ENCODE measurements around the gene MESP1.
"Not testable (repeated sequence)": the region's sequence is repeated elsewhere in the genome, so short reads cannot be mapped to it uniquely, and the experiment has no call there.

MESP1 gene, protein sequence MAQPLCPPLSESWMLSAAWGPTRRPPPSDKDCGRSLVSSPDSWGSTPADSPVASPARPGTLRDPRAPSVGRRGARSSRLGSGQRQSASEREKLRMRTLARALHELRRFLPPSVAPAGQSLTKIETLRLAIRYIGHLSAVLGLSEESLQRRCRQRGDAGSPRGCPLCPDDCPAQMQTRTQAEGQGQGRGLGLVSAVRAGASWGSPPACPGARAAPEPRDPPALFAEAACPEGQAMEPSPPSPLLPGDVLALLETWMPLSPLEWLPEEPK

DNA sequence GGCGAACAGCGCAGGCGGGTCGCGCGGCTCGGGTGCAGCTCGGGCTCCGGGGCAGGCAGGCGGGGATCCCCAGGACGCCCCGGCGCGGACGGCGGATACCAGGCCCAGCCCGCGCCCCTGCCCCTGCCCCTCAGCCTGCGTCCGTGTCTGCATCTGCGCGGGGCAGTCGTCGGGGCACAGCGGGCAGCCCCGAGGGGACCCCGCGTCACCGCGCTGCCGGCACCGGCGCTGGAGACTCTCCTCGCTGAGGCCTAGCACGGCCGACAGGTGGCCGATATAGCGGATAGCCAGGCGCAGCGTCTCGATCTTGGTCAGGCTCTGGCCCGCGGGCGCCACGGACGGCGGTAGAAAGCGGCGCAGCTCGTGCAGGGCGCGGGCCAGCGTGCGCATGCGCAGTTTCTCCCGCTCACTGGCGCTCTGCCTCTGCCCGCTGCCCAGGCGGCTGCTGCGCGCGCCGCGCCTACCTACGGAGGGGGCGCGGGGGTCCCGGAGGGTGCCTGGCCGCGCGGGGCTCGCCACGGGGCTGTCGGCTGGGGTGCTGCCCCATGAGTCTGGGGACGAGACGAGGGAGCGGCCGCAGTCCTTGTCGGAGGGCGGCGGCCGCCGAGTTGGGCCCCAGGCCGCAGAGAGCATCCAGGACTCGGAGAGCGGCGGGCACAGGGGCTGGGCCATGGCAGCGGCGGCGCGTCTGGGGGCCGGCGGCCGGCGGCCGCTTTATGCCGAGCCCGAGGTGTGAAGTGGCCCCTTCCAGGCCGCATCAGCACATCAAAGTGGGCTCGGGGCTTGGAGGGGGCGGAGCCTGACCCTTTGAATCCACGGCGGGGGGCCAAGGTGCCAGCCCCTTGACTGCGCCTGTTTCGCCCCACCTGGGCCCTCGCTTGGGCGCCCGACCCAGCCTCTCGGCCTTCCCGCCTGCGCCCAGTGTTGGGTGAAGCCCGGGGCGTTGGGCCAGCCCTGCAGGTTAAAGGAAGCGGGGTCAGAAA lies at the start of gene MESP1:
Gene MESP1 (minus strand): TSS at position 690 of the 983 bp plus-strand sequence. CDS start 18 bp downstream, at position 672.
- peak; percentile 42 for DNase-seq (ENCODE audit: low read depth, low spot score)

DNA sequence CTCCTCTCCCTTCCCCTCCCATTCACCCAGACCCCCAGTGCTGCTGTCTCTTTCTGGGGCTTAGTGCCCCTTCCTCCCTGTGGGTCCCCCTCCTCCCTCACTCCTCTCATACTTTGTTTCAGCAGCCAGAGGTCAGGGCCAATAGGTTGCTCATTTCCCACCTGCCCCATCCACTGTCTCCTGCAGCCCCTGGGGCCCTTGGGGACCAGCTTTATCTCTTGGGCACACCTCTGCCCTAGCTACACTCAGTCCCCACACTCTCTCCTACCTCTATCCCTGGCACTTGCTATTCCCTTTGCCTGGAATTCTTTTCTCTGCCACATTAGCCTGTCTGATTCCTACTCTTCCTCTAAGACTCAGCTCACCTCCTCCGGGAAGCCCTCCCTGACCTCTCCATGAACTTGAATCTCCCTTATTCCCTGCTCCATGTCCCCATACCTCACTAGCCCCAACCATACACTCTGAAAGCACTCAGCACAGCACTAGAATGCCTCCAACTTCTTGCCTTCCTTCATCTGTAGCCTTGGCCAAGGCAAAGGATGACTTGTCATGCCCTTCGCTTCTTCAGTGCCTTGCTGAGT lies 49.0 kb upstream of the MESP1 start:
- no peak for DNase-seq (ENCODE audit: low read depth, low spot score)

DNA sequence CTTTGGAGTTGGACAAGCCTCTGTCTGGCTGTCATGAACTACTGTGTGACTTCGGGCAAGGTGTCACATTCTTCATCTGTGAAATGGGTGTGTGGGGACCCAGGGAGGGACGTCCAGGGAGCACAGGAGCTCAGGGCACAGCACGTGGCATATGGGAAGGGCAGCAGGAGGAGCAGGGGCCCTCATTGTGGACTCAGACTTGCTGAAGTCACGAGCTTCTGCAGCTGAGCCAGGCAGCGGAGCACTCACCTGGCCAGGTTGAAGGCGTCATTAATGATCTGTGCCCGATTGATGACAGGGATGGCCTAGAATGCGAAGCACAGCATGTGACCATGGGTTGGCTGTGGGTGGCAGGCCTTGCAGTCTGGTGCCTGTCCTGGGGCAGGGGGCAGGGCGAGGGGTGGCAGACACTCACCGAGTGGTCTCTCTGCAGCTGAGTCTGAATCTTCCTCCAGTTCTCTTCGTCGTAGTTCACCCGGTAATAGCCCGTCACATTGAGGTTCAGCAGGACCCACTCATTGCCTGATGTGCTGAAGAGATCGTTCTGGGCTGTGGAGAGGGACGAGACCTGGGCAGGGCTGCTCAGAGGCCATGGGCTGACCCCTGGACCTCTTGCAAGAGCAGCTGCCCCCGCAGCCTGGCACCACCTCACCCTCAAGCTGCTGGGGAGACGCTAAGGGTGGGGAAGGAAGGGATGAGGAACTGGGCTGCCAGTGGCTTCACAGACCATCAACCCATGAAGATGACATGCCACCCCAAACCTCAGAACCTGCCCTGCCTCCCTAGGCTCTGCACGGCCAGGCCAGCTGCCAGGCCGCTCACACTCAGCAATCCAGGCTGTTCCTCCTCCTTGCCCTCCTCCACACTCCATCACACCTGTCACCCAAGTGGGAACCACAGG lies 48.2 kb upstream of the MESP1 start:
- no peak for DNase-seq (ENCODE audit: low read depth, low spot score)

DNA sequence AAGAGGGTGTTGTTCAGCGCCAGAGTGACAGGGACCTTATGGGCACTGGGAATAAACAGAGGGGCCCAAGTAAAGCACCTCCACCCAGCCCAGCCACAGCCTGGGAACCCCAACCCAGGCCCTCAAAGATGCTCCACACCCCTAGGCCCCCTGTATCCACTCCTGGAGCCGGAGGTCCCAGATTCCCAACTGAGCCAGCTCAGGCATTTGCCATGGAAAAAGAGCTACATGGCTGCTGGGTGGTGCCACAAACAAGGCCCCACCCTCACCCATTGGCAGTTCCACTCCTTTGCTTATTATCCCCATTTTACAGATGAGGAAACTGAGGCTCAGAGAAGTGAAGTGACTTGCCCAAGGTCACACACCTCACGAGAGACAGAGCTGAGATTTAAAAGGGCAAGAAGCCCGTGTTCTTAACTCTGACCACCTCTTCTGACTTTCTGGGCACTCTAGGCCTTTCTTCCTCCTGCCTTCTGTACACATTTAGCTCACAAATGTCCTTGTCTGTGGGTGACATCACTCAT lies 46.7 kb upstream of the MESP1 start:
- DNase-seq (ENCODE audit: low read depth, low spot score), result no peak

DNA sequence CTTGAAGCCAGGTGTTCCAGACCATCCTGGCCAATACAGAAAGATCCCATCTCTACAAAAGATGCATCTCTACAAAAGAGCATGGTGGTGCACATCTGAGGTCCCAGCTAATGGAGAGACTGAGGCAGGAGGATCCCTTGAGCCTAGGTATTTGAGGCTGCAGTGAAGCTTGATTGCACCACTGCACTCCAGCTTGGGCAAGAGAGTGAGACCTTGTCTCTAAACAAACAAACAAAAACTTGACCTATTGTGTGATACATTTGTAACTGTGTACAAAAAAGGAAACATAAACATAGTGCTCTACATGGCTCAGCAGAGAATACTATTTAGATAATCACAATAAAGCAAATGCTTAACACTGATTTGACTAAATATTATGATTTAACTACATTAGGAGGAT lies 44.9 kb upstream of the MESP1 start:
- DNase-seq (ENCODE audit: low read depth, low spot score), result no peak

DNA sequence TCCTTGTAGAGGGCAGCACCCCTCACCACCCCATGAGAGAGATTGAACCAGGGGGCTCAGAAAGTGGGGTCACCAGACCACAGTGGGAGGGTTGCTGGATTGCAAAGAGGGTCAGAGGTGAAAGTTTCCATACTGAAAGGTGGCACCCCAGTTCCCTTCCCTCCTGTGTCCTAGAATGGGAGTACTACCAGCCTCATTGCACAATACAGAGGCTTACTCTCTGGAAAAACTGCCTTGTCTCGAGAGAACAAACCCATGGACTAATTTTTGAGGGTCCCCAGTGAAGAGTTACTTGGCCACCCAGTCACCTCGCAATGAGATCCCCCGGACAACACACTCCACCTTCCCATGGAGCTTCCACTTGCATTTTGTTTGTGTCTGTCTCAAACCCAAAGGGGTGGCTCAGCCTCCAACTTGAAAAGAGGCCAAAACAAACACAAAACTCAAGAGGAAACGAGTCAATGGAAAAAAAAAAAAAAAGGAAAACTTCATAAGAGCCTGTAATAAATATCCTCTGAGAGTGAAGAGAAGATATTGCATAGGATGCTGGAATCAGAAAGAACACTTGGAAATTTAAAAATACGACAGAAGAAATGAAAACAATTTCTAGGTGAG lies 43.7 kb upstream of the MESP1 start:
- peak; percentile 58 for DNase-seq (ENCODE audit: low read depth, low spot score)

DNA sequence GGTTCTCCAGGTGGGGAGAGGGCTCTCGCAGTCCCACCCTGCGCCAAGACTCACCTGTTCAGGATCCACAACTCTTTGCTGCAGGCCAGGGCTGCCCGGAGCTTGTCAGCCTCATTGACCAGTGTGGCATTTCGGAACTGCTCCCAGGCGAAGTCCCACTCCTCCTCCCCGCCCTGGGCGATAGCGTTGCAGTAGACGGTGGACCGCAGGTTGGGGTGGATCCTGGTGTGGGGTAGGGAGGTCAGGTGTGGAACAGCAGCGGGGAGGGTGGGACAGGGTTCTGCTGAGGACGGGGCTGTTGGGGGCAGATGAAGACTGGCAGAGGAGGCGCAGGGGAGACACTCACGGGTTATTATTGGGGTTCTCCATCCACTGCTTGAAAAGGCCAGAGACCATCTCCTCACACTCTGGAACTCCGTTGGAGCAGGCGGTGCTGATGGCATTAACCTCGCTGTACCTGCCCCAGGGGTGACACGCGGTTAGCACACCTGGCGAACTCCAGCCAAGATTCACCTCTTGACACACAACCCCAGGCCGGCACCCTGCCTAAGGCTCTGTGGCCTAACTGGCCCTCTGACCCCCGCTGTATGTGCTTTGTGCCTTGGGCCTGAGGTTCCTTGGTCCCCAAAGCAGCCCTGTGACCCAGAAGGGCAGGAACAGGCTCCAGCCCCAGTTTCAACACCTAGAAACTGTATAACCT lies 41.2 kb upstream of the MESP1 start:
- DNase-seq (ENCODE audit: low read depth, low spot score), result no peak

DNA sequence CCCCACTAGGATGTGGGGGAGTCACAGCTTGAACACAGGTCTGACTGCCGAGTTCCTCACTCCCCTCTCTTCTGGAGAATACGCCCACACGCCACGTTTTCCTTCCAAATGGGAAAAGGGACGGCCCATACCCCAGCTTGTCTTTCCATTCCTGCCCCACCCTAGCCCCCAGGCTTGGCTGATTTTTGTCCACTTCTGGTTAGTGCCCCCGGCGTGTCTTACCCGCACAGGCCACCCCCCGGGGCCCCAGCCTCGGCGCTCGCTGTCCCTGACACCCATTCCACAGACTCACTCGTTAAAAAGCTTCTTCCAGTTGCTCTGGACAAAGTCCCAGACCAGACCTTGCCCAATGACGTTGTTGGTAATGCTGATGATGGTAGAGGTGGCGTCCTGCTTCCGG lies 39.6 kb upstream of the MESP1 start:
- no peak for DNase-seq (ENCODE audit: low read depth, low spot score)

DNA sequence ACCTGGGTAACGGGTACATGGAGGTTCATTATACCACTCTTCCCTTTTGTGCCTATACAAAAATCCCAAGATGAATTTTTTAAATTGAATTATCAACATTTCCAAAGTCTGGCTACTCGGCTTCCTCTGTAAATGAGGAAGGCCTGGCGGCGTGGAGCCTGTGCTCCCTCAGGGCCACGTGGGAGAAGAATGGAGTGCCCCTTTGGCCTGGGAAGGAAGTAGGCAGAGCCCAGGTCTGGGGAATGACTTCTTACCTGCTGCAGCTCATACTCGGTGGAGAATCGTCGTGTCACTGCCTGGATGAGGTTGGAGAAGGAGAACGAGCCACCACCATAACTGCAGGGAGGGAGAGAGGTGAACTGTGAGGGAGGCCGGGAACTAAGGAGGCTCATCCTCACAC lies 39.2 kb upstream of the MESP1 start:
- DNase-seq (ENCODE audit: low read depth, low spot score), result no peak

DNA sequence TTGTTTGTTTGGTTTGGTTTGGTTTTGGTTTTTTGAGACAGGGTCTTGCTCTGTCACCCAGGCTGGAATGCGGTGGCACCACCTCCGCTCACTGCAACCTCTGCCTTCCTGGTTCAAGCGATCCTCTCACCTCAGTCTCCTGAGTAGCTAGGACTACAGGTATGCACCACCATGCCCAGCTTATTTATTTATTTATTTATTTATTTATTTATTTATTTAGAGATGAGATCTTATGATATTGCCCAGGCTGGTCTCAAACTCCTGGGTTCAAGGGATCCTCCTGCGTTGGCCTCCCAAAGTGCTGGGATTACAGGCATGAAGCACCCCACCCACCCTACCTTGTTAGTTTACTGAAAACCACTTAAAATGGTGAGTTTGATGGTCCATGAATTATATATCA lies 37.5 kb upstream of the MESP1 start:
- DNase-seq (ENCODE audit: low read depth, low spot score), result not testable (repeated sequence)

DNA sequence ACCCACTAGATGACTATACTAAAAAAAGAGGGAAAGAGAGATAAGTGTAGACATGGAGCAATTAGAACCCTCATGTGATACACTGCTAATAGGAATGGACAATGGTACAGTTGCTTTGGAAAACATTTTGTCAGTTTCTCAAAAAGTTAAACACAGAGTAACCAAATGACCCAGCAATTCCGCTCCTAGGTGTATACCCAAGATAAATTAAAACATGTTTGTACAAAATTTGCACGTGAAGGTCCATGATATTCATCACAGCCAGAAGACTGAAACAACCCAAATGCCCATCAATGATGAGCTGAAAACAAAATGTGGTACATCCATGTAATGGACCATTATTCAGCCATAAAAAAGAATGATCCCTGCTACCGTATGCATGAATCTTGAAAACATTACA lies 36.9 kb upstream of the MESP1 start:
- no peak for DNase-seq (ENCODE audit: low read depth, low spot score)

DNA sequence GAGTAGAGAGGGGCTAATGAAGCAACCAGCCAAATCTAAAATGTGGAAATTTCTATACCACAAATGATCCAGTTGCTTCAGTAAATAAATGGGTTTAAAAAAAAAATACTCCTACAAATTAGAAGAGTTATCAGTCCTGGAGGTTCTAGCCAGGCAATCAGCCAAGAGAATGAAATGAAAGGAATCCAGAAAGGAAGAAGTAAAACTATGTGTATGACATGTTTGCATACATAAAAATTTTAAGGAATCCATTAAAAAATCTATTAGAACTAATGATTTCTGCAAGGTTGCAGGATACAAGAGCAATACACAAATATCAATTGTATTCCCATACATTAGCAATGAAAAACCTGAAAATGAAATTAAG lies 34.7 kb upstream of the MESP1 start:
- DNase-seq (ENCODE audit: low read depth, low spot score), result no peak

DNA sequence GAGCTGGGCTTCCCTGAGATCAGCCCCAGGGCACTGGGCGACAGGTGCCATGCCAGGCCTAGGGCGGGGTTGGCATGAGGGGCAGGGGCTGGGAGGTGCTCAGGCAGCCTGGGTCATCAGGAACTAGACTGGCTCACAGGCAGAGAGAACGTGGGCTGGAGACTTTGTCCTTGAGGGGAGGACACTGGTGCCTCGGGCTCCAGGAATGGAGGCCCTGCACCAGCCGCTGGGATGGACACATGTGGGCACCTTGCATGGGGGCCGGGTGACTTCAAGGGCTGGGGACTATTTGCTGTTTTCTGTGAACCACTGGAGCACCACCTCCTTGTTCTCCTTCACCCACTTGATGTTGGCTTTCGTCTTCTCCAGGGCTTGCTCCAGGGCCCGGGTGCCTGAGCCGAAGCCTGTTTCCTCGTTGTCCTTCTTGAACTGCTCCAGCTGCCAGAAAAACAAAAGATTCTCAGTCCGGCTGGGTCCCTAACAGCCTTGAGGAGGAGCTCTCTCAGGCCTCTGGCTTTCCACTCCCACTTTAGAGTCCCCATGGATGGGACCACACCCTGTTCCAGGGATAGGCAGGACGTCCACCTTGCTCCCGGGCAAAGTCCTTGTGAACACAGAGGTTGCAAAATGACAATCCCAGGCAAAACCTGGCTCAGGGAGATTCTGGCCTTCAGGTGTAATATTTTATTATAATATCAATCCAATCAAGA lies 34.2 kb upstream of the MESP1 start:
- DNase-seq (ENCODE audit: low read depth, low spot score), result no peak

DNA sequence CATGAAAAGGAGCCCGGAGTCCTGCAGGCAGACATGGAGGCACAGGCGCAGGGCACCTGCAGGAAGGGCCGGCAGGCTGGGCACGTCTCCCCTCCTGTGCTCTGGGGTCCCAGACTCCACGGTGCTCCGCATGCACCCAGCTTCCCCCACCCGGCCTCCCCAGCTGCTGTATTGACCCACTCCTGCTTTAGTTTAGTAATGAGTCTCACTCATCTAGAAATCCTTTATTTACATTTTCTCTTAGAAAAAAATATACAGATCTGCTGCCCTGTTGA lies 33.6 kb upstream of the MESP1 start:
- DNase-seq (ENCODE audit: low read depth, low spot score), result no peak

DNA sequence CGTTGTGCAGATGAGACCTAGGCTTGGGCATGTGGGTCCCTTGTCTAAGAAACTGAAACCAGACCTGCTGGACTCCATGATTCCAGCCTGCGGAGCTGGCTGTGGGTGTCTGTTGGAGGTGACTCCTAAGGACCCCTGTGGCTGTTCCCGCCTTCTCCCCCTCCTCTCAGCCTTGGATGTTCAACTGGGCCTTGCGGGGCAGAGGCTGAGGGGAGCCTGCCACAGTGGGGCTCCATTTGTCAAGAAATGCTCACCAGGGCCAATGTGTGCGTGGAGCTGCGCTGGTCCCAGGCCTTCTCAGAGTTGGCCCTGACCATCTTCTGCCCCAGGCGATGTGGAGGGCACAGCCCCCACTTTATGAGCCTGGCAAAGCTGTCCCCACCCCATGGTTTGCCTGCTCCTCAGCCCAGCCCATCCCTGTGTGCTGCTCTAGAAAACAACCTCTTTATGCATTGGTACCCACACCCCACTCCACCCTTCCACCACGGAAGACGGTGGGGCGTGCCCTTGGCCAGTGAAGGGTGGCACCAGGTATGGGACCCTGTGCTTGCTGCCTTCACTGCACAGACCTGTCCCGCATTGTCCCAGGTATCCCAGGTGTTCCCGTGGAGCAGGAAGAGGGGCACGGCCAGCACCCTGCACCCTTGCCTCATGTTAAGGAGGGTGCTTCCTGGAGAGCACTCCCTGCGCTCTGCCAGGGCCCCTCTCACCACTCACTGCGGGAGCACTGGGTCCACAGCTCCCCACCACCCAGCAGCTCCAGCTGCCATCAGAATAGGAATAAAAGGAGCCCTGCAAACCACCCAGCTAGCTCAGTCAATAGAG lies 33.0 kb upstream of the MESP1 start:
- no peak for DNase-seq (ENCODE audit: low read depth, low spot score)

DNA sequence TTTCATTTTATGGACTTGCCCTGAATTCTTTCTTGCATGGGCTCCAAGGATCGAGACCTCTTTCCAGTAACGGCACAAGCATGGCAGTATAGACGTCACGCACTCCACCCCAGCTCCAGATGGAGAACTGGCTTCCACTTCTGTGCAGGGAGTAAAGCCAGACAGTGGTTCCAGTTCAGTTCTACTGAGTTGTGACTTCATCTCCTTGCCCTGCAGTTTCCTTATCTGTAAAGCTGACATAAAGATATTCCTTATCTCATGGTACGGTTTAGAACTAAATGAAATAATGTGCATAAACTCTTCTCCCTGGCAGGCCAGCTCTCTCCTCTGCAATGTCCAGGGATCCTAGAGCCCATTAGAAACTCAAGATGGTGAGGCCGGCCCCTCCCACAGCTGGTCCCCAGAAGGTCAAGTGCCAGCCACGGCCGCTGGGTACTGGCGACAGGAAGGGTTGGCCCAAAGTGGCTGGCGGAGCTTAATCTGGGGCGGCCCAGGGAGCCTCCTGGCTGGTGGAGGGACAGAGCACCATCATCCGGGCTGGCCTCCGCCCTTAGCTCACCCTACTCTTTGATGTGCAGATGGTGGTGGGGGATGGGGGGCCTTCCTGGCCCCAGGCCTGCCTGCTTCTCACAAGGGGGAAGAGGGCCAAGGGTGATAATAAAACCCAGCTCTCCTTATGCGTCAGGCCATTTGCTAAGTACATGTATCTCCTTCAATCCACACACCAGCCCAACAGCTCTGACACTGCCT lies 32.2 kb upstream of the MESP1 start:
- no peak for DNase-seq (ENCODE audit: low read depth, low spot score)

DNA sequence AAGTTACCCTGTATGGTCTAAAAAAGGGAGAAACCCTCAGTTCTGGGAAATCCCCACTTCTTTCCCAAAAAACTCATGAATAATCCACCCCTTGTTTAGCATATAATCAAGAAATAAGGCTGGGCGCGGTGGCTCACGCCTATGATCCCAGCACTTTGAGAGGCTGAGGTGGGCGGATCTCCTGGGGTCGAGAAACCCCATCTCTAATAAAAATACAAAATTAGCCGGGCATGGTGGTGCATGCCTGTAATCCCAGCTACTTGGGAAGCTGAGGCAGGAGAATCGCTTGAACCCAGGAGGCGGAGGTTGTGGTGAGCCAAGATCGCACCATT lies 31.5 kb upstream of the MESP1 start:
- not testable (repeated sequence) for DNase-seq (ENCODE audit: low read depth, low spot score)

DNA sequence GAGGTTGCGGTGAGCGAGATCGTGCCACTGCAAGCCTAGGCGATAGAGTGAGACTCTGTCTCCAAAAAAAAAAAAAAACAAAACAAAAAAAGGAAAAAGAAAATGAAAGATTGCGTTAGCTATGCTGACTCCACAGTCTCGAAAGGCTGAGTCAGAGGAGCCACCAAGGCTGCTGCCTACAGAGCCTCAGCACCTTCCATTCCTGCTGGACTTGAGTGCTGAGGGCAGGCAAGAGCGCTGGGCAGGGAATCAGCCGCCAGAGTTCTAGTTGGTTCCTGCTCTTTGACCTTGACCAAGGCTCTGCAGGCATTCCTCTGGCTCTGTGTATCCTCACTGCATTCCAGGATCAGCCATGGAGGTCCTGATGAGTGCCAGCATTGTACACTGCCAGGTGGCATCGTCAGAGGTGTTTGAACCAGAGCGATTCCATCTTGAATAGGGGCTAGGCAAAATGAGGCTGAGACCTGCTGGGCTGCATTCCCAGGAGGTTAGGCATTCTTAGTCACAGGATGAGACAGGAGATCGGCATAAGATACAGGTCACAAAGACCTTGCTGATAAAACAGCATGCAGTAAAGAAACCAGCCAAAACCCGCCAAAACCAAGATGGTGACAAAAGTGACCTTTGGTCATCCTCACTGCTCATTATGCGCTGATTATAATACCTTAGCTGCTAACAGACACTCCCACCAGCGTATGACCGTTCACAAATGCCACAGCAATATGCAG lies 31.0 kb upstream of the MESP1 start:
- no peak for DNase-seq (ENCODE audit: low read depth, low spot score)

Measured in brain pericyte (primary cell).